Lower leg skin (tissue), 4 donors: ENCODE measurements around the gene HOXA7. TPM values are rescaled to one million over a fixed set of nuclear protein-coding genes. Genes with fewer than 3 reads are reported as not detected.

Experiments used
- DNase-seq, 2 donors: peaks; one replicate each; pipeline ENCODE4 v3.0.0-alpha.2; 2019; ENCODE audit warnings: low spot score in 2 of 2
- H3K4me3 ChIP-seq: fragments of 200-600 bp; sonication (generic); 2 replicates; pipeline ENCODE4 v1.5.1; 2017; ENCODE audit warnings: mild to moderate bottlenecking, low read depth; ENCODE audit not compliant: poor library complexity, severe bottlenecking
- POLR2A ChIP-seq, 2 donors: fragments of 450-650 bp; IDR thresholded peaks; one replicate each; pipeline ENCODE4 v1.6.1; 2016 to 2017; ENCODE audit warnings: antibody characterized with exemption in 2 of 2, mild to moderate bottlenecking in 1 of 2, moderate library complexity in 1 of 2
- WGBS, 2 donors: methylation state at CpG; one replicate each; pipeline ENCODE4 v1.1.5; 2018; 5-methylcytosine and 5-hydroxymethylcytosine counted together
- intact Hi-C: fragments of 100-400 bp; cut with DNase I; formaldehyde crosslinking; loops from one replicate; pipeline ENCODE4 v1.15.0; 2023; ENCODE audit warnings: low total_unique reads
- total RNA-seq, 4 donors: library from RNA; depleted of rRNA; stranded (reverse); fragments of >200 nt; gene quantifications; one replicate each; pipeline ENCODE4 v1.1.0, GENCODE V29; 2016
- TF ChIP-seq, protein P1 (sequence below), 3 donors: fragments of 450-650 bp; IDR thresholded peaks; one replicate each; pipeline ENCODE4 v1.5.1; 2016; ENCODE audit warnings: antibody characterized with exemption in 3 of 3, mild to moderate bottlenecking in 3 of 3, moderate library complexity in 2 of 3

Gene HOXA7
- total RNA-seq, 4 donors from 2014 or later, result 10.0 to 26.1 (median 18.1) TPM

DNA sequence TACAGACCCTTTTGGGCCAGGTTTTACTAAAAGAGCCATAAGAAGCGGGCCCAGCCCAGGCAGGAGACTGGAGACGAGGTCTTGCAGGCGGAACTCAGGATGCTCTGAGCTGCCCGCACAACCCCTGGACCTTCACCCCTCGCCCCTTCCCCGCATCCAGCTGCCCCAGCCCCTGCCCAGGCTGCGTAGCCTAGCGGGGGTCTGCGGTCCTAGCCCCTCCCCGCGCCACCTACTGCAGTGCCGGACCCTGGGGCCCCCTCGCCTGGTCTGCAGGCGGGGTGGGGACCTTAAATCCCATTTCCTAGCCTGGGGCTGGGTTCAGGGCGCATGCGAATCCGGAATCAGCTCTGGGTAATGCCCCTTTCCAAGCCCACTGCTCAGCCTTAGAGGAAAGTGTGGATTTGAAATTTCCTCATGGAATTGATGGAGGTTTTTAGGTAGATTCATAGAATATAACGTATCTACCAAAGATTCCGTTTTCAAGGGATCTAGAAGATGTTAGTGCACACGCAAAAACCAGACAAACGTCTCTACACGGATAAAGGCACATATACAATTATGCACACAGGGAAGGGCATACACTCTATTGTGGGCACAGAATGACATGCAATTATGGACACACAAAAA is 3.5 kb downstream of the HOXA7 start:
- DNase-seq, result peak in 1 of 2 donors; percentile 14
- intact Hi-C loops, result loop anchor here (5.0 kb wide), 1 partner anchor 291 kb away; the partner anchor contains the start of gene SKAP2

DNA sequence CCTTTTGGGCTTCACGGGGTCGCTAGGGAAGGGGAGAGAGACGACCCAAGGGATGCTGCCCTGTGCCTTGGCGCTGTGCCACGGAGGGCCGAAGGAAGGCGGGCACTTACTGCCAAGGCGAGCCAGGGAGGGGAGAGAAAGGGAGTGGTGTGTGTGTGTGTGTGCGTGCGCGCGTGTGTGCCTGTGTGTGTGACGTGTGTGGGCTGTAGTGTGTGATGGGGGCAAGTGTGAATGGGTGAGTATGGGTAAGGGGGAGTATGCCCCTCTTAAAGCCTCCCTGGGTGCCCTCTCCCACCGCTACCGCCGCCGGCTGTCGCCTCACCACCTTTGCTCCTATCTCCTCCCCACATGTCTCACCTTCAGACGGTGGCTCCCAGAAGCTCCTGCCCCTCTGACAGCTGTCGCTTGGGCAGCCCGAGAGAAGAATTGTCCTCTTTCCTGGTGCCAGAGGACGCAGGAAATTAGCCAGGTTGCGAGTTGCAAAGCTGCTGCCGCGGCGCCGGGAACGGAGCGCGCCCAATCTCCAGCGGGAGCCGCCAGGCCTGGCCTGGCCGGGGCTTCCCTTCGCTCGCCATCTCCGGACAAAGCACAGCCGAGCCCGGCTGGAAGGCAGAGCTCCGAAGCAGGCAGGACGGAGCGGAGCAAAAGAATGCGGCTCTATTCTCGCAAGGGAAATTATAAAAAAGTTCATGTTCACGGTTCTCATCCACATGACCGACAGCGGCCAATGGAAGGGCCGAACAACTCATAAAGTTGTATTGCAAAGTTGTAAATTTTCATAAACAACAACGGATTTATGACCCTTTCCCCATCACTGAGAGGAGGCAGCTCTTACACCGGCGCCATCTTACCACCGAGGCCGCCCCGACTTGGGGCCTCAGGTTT is 4.3 kb downstream of the HOXA7 start, which contains the start of gene HOXA3:
Gene HOXA3 (minus strand): TSS at position 653 of the 885 bp plus-strand sequence. CDS start 41,943 bp downstream, outside the sequence.
- peak within 1 kb of the TSS; percentile 45 for H3K4me3 ChIP-seq
- TF ChIP-seq, protein P1, sequence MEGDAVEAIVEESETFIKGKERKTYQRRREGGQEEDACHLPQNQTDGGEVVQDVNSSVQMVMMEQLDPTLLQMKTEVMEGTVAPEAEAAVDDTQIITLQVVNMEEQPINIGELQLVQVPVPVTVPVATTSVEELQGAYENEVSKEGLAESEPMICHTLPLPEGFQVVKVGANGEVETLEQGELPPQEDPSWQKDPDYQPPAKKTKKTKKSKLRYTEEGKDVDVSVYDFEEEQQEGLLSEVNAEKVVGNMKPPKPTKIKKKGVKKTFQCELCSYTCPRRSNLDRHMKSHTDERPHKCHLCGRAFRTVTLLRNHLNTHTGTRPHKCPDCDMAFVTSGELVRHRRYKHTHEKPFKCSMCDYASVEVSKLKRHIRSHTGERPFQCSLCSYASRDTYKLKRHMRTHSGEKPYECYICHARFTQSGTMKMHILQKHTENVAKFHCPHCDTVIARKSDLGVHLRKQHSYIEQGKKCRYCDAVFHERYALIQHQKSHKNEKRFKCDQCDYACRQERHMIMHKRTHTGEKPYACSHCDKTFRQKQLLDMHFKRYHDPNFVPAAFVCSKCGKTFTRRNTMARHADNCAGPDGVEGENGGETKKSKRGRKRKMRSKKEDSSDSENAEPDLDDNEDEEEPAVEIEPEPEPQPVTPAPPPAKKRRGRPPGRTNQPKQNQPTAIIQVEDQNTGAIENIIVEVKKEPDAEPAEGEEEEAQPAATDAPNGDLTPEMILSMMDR (IDR thresholded peaks at IDR 0.05), result no peak
- peak; percentile 67 to 87 for DNase-seq
- 5 to 7% methylated on average over 44 to 53 of the region's 53 CpGs for WGBS, 2 donors
- intact Hi-C loops, result loop anchor here (5.0 kb wide), 1 partner anchor 290 kb away; the partner anchor contains the start of gene SKAP2

More for the DNA sequence above, 3.5 kb downstream of the HOXA7 start:
- H3K4me3 ChIP-seq, result no peak overlapping the region
- TF ChIP-seq POLR2A (IDR thresholded peaks at IDR 0.05), result no peak
- TF ChIP-seq, protein P1 (IDR thresholded peaks at IDR 0.05), result no peak
- WGBS, 2 donors, result 25 to 34% methylated on average over 18 to 22 of the region's 22 CpGs

DNA sequence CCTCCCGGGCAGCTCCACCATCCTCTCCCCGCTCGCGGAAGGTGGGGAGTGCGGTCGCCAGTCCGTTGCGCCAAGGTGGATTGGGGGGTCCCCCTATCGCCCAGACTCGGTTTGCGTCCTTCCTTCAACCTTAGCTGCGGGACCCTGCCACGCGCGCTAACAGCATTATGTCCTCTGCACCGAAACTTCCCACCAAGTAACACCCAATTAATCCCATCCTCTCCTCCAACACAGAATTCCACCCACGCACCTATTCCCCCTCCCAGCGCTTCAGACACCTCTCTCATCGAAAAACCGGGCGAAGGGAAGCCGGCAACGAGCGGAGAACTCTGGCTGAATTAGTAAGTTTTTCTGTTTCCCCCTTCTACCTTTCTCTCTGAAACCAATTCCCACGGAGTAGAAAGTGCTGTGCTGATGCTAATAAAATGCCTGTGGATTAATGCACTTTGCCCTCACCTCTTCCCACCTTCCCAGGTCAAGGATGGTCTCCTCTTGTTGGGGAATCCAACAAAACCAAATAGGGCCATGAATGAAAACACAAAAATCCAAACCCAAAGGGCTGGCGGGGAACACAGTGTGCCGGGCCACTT is 5.0 kb downstream of the HOXA7 start:
- peak in 1 of 2 donors; percentile 89 for DNase-seq
- no peak for TF ChIP-seq POLR2A (IDR thresholded peaks at IDR 0.05)
- TF ChIP-seq, protein P1 (IDR thresholded peaks at IDR 0.05), result no peak
- WGBS, 2 donors, result 5% methylated on average over 27 of the region's 27 CpGs
- peak overlapping the region; percentile 45 for H3K4me3 ChIP-seq
- intact Hi-C loops, result loop anchor here (5.0 kb wide), 1 partner anchor 289 kb away; the partner anchor contains the start of gene SKAP2

DNA sequence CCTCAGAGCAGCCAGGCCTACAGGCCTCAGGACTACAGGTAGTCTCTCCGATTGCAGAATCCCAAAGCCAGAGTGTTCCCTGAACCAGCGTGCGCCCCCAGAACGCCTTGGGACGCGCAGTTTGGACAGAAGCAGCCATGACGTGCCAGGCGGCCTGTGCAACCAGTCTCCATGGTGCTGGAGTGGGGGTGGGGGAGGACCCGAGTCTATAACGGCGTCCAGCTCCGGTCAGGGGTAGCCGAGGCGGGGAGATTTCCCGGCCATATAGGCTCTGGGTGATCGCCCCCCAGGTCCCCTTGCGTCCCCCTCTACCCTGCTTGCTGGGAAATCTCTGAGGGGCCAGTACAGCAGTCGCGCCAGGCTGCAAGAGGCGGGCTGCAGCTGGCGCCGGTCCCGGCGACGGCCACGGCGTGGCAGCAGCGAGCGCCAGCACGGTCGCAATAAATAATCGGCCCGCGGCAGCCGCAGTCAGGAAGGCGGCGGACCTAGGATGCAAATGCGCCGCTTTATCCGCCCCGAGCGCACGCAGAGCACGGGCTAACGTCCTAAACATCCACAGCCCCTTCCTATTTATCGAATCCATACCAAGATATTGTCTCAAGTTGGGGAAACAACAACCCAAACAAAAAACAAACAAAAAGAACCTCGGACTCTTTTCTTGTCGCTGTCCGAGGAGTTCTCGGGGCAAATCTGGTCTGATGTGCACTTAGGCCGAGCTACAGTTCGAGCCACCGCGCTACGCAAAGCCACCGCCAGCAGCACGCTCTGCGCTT is 5.7 kb downstream of the HOXA7 start:
- intact Hi-C loops, result loop anchor here (5.0 kb wide), 1 partner anchor 288 kb away; the partner anchor contains the start of gene SKAP2
- peak; percentile 65 to 96 for DNase-seq
- TF ChIP-seq, protein P1 (IDR thresholded peaks at IDR 0.05), result peak in 1 of 3 donors; percentile 38
- no peak for TF ChIP-seq POLR2A (IDR thresholded peaks at IDR 0.05)
- H3K4me3 ChIP-seq, result peak overlapping the region; percentile 45
- 1 to 2% methylated on average over 38 to 42 of the region's 58 CpGs for WGBS, 2 donors
